NOMO-1 (cell line): ENCODE data around the gene FBXW4.

Source experiments
- DNase-seq, 2 experiments: peaks; one replicate each; lab custom pipeline; 2025; ENCODE audit not compliant: unreplicated experiment in 2 of 2; lab: John Stamatoyannopoulos, UW

The FBXW4 gene

DNA sequence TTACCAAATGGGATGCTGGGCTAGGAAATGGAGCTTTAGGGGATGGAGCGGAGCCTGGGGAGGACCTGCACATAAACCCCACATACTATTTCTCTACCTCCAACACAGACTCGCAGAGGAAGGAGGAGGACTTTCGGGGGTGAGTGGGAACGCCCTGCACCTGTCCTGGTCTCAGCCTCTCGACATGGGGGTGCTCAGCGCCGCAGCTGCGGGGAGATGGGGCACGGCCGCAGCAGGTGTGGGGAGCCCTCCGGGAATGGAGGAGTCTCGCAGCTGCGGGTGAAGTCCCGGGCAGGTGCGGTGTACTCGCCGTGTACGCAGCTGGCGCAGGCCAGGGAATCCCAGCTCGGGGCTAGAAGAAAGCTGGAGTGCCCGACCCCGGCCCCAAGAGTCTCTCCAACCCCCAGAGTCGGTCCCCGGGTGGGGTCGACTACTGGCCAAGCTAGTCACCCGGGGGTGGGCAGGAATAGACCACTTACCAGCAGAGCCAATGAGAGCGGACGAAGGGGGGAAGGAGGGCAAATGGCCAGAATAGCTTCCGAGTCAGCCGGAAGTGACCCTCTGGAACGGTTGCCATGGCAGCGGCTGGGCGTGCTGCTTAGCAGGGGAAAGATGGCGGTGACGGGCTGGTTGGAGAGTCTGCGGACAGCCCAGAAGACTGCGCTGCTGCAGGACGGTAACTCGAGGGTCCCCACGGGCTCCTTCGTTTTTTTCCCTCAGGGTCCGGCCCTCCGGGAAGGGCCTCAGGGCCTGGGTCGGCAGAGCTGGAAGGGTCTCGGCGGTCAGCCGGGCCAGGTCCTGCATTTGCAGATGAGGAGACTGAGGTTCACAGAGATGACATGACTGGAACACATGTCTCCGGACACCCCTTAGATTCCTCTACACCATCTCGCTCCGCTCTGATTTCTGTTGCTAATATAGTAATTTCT is 107.0 kb downstream of the FBXW4 start, which contains the start of the genes DPCD and POLL:
TSS of gene DPCD (plus strand) at position 597 of the 929 bp plus-strand sequence. CDS start at position 613, 16 bp downstream.
TSS of gene POLL (minus strand) at position 533 of the 929 bp plus-strand sequence. CDS start 897 bp downstream, outside the sequence.
- peak; percentile 88 to 92 for DNase-seq

DNA sequence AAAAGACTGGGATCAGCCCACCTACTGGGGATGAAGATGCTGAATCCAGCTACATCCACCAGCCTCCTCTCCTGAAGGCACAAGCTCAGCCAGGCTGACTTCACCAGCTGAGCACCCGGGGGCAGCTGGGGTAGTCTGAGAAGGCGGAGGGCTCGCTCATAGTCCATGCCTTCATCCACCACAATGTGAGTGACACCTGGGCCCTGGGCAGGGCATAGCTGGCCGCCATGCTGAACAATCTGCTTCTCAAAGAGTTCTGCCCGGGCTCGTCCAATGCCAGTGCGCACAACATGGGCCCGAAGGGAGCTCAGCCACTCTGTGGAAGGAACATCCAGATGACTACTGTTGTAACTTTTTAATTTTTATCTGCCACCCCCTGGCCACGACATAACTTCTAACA is 109.1 kb downstream of the FBXW4 start:
- DNase-seq: no peak

DNA sequence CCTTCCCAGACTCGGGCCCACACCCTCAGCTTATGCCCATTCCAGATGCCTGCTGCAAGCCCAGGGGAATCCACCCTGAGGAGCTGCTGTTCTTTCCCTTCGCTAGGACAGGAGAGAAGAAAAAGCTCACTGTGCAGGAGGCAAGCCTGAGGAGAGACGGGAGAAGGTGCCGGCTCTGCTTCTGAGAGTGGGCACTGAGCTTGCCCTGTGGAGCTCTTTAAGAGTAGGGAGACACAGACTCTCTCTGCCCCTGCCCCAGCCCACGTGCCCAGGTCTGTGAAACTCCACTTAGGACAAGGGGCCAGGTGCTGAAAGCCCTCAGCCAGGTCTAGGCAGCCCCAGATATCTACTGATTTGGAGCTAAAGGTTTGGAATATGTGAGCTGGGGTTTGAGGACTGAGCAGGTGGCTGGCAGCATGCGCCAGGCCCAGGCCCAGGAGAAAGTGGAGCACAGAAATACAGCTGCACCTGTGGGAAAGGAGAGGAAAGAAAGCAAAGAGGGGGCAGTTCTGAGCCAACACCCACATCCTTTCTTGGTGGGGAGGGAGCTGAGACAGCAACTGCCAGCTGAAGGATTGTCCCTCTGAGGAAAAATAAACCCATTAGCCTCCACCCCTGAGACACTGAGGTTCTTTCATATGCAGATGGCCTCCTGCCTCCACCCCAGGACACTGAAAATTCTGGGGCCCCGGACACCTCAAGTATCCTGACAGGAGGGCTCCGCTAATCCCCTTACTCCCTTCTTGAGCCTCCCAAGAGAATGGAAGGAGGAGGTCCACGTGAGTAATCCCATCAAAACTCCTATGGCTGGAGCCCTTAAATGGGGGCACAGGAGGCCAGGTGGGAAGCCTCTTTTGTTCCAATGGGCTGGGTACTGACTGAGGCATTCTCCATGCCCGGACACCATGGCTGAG is 114.2 kb downstream of the FBXW4 start:
- no peak for DNase-seq

DNA sequence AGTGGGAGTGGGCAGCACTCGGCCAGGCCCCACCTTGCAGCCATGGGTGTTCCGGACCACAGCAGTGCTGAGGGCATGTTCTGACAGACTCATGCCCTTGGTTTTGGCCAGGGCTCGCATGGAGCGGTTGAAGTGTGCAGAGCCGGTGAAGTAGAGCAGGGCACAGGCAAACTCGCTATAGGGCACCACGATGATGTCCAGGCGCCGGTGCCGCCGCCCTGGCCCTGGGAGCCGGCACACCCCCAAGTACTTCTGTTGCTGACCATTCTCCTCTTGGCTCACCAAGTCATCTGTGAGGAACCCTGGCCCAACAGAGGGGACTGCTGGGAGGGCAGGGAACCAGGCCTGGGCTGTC is 115.5 kb downstream of the FBXW4 start:
- no peak for DNase-seq

DNA sequence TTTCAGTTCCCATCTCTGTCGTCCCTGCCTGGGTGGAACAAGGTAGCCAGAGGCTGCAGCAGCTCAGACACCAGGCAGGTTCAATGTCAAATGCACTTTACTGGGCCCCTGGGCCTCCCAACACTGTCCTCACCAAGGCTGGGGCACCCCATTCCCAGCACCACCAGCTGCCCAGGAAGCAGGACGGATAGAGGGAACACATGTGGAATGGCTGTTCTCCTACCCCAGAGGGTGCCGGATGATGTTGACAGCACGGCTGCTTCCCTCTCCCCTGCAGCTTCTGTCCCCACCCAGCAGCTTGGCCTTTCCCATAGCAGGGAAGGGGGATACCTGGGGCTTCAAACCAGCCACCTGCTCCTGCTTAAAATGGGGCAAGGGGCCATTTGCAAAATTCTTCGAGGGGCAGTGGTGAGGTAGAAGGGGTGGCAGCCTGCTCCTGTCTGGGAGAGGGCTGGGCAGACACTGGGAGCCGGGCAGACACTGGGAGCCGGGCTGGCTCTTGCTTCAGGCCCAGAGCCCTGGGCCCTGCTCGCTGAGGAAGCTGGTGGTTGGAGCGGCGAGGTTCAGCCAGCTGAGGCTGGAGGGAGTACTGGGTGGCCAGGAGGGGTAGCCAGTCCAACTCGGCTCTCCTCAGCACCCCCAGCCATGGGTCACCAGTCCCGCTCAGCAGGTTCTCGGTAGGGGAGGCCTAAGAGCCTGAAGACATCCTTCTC is 116.0 kb downstream of the FBXW4 start:
- DNase-seq: no peak

DNA sequence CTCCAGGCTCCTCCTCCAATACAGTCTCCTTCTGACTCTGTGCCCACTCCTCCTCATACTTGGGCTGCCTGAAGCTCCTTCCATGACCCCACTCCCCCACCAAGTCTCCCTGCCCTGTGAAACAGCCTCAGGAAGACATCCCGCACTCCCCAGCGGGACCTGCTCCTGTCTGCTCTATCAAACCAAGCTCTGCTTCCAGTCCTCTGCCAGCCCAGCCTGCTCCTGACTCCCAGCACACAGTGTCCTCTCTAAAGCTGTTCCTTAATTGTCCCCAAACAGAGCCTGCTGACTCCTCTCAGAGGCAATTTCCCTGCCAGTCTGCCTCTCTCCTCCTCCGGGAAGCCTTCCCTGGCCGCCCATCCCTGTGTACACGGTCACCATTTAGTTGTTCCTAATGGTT is 116.8 kb downstream of the FBXW4 start:
- DNase-seq: no peak

DNA sequence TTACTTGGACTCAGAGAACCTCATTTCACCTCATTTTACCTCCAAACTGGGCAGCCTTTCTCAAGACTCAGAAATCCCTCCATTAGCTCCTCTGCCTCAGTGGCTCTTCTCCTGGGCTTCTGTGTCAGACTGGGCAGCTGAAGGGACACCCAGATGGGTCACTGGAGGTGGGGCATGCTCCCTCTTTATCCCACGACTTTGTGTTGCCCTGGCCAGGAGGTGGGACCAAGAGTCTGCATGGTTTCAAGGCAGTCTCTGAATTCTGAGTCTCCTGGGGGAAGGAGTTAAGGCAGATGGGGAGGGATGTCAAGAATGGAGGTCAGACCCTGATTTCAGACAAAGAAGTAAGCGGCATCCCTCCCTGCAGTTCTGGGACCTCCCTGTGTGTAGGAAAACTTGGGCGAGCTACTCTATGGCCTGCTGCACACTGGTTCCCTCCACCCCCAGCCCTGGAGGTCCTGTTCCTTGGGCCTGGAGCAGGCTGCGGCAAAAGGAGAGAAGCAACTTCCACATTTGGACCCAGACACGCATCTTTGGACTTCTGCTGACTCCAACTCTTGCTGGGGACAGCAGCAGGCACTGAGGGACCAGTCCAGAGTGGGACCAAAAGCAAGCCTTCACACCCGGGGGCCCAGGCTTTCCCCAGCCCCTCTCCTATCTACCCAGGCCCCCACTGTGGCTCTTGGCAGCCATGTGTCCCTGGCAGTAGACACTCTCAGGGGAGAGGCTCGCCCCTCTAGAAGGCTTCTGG is 117.7 kb downstream of the FBXW4 start:
- no peak for DNase-seq

DNA sequence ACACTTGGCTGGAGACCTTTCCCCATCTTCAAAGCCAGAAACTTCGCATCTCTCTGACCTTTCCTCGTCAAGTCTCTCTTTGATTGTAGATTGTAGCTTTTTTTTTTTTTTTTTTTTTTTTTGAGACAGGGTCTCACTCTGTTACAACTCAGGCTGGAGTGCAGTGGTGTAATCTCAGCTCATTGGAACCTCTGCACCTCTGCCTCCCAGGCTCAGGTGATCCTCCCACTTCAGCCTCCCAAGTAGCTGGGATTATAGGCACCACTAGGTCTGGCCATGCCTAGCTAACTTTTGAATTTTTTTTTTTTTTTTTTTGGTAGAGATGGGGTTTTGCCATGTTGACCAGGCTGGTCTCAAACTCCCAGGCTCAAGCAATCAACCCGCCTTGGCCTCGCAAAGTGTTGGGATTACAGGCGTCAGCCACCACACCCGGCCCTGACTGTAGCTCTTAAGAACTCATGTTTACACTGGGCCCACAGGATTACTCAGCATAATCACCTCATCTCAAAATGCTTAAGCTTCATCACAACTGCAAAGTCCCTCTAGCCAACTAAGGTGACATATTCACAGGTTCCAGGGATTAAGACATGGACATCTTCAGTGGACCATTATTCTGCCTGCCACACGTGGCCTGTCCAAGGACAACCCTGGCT is 118.6 kb downstream of the FBXW4 start:
- DNase-seq: no peak

DNA sequence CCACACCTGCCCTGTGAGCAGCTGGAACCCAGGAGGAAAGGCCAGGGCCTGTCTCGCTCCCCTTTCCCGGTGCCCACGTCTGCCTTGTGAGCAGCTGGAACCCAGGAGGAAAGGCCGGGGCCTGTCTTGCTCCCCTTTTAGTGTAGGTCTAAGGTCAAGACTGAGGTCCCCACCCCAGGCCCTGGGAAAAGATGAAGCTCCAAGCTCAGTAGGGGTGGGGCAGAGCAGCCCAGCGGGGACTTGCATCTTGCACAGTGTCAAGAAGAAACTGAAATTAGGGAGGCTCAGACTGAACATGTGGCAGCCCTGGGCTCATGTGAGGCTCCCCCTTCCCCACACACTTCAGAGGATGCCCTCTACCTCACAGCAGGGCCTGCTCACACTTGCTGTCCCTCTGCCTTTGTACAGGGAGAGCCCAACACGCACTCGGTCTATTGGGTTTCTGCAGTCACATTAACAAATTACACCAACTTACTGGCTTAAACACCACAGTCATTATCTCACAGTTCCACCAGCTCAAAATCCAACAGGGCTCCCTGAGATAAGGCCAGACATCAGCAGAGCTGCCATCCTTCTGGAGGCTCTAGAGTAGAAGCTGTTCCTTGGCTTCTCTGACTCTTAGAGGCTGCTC is 119.3 kb downstream of the FBXW4 start:
- no peak for DNase-seq

DNA sequence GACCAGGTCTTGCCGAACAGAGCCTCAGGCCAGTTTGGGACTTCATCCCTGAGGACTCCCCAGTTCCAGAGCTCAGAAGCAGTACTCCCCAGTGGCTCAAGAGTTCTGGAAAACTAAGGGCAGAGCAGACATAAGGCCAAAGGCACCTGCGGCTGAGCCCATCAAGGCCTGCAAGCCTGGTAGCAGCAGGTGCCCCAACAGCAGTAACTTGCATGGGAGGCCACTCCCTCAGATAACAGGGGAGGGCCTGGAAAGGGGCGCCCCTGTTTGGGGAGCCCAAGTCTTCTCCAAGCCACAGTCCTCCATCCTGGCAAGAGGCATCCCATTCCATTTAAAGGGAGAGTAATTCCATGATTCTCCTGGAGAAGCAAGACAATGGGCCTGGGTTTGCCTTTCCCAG is 119.9 kb downstream of the FBXW4 start:
- no peak for DNase-seq

DNA sequence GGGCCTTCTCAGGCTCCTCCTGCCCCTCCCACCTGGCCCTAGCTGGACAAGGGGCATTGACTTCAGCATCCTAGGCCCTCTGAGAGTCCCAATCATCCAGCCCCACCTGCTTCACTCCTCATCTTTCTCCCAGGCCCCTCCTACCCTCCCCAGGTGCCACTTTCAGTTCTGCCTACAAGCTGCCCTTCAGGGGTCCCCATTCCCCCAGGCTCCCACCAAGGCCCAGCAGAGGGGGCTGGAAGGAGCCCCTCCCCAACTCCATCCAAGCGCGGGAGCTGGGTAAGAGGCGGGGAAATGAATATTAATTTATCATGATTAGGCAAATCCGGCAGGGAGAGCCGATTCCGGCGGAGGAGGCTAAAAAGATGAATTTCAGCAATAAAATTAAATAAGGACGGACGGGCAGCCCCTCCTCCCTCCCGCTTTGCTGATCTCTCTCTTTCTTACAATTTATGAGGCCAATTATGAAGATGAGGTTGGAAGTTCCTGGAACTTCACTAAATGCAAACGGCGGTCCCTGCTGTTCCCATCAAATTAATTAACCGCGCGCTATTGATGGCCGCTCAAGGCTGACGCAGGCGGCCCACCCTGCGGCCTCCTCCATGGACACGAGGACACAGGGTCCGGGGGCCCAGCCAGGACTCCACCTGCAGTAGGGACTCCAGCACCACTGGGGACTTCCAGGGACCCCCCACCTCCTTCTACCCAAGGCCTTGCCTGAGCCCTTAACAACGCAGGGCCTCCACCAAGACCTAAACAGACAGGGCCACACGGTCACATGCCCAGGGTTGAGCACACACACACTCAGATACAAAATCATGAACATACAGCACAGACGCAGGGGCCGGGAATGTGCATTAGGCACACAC is 120.9 kb downstream of the FBXW4 start:
- DNase-seq: no peak

DNA sequence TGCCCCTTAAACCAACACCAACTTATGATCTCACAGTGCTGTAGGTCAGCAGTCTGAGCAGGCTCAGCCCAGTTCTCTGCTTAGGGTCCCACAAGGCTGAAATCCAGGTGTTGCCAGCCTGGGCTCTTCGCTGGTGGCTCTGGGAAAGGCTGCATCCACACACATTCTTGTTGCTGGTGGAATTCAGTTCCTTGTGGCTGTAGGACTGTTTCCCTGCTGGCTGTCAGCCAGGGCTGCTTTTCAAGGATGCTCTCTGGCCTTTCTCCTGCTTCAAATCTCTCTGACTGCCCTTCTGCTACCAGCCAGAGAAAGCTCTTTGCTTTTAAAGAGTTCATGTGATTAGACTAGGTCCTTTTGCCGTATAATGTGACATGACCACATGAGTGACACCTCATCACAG is 122.2 kb downstream of the FBXW4 start:
- no peak for DNase-seq

DNA sequence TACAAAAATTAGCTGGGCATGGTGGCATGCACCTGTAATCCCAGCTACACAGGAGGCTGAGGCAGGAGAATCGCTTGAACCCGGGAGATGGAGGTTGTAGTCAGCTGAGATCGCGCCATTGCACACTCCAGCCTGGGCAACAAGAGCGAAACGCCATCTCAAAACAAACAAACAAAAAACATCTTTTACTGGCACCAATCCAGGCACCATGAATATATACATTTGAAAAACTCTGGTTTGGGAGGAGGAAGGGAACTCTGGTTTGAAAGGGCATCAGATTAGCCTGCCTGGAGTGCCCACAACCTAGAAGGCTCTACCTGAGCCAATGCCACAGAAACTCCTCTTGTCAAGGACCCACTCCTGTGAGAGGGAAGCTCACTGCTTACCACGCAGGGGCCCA is 122.8 kb downstream of the FBXW4 start:
- DNase-seq: no peak

DNA sequence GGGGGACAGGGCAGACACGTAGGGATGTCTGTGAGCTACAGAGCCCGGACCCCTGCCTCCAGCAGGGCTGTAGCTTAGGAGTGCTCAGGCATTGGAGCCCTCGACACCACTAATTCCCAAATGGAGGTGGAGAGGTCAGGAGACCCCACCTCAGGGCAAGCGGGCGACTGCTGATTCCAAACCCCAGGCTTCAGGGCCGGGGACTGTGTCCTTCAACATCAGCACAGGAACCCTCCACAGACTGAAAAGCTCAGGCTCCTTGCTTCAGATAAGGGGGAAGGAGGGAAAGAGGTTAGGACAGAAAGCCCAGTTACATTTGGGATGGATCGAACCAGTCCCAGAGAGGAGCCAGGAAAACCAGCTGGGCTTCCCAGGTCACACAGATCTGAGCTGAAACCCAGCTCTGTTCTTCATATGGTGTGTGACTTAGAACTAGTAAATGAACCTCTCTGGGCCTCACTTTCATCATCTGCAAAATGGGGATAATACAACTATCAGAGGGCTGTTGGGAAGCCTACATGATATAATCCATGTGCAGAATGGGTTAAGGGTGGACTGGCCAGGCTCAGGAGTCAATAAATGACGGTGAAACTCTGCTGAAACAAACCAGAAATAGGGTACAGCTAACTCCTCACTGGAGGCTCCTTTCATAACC is 123.6 kb downstream of the FBXW4 start:
- DNase-seq: no peak

DNA sequence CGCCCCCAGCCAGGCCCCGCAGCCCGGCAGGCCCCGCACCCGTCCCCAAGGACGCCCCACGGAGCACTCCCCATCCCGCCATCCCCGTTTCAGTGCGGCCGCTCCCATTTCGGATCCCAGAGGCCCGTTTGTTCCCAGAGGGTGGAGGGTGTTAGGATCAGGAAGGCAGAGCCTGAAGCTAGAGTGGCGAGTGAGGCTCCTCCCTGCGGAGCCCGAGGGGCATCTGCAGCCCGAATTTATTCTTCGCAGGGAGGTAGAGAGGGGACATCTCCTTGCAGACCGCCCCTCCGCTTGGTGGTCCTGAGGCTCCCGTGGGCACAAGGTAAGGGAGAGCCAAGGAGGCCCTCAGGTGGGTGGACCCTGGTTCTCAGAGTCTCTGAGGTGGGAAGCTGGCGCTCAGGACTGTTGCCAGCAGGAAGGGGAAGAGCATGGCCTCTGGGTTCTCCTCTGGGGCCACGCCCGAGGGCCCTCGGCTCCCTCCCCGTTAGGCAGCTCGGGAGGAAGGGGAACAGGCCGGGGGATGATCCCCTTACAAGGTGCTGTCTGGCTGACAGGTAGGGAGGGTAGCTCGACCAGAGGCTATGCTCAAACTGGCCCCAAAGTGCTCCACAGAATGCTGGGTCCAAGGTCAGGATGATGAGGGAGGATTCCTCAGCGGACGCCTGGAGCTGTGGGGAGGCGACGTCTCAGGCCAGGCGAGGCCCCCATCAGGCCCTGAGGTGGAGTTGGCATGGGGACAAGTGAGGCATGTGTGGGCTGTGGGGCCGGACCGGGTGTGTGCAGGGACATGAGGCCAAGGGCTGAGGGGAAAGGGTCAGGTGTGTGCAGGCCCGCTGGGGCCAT is 124.3 kb downstream of the FBXW4 start:
- peak; percentile 50 to 71 for DNase-seq

DNA sequence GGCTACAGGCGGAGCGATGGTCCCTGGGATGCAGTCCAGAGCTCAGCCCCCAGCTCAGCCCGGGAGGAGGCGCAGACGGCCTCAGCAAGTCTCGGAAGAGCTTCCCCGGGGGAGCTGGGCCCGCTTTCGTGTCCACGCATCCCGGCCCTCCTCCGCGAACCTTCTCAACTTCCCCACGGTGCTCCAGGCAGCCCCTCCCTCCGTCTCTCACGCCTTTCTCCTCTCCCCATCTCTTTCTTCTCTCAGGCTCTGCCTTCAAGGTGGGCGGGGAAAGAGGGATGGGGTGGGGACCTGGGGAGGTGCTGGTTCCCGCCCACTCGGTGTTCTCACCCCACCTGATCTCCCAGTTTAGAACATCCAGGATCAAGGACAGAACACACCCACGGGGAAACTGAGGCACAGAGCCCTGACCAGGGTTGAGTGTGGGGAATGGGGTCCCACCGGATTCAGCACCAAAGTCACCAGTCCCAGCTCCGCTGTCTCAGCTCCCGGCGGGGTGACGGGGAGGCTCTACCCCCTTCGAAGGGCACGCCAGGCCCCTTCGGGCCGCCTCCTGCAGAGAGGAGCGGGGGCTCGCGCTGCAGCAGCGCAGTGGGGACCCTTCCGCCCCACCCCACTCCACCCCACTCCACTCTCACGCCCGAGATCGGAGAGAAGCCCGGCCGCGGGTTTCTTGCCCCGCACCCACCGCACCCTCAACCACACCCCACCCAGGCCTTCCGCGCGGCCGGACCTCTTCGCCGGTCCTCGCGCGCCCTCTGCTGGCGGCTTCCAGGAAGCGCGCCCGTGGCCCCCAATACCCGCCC is 125.1 kb downstream of the FBXW4 start:
- DNase-seq: peak; percentile 53 to 80
